WI38 (cell line): ENCODE results near the gene RNF144B.
"Not testable (repeated sequence)": the region's sequence is repeated elsewhere in the genome, so short reads cannot be mapped to it uniquely, and the experiment has no call there.

Source experiments
- H3K4me3 ChIP-seq: 2 replicates; pipeline ENCODE4 v1.5.1; 2011; ENCODE audit warnings: low read depth, mild to moderate bottlenecking, control low read depth, low read length
- CTCF ChIP-seq: IDR thresholded peaks from 2 replicates; pipeline ENCODE4 v1.5.1; 2012; ENCODE audit warnings: low read depth, mild to moderate bottlenecking, control low read depth, low read length

The RNF144B gene

GRCh38 chr6:18395856-18396197 lies 8.7 kb downstream of the RNF144B start:
- TF ChIP-seq CTCF, result no peak
- H3K4me3 ChIP-seq, result no peak overlapping the region

- no peak for TF ChIP-seq CTCF
- H3K4me3 ChIP-seq, result no peak overlapping the region
Measured at GRCh38 chr6:18397701-18398100, 10.6 kb downstream of the RNF144B start.

GRCh38 chr6:18398225-18398624 lies 11.1 kb downstream of the RNF144B start:
- not testable (repeated sequence) for H3K4me3 ChIP-seq

- no peak overlapping the region for H3K4me3 ChIP-seq
- TF ChIP-seq CTCF, result no peak
Measured at GRCh38 chr6:18400831-18401446, 13.8 kb downstream of the RNF144B start.

- not testable (repeated sequence) for H3K4me3 ChIP-seq
Measured at GRCh38 chr6:18404965-18405364, 17.8 kb downstream of the RNF144B start.

- no peak overlapping the region for H3K4me3 ChIP-seq
Measured at GRCh38 chr6:18405477-18406293, 18.5 kb downstream of the RNF144B start.

GRCh38 chr6:18406955-18407749 lies 20.0 kb downstream of the RNF144B start:
- H3K4me3 ChIP-seq, result no peak overlapping the region
- no peak for TF ChIP-seq CTCF

More at GRCh38 chr6:18405477-18406293, 18.5 kb downstream of the RNF144B start:
- no peak for TF ChIP-seq CTCF

GRCh38 chr6:18409602-18410001 lies 22.5 kb downstream of the RNF144B start:
- not testable (repeated sequence) for H3K4me3 ChIP-seq
